ENCODE data around the gene KCNIP1. TPM values are rescaled to one million over a fixed set of nuclear protein-coding genes. Genes with fewer than 3 reads are reported as not detected.

Gene KCNIP1
- total and polyA plus RNA-seq, 2 of the 13 experiments (the other 11 are each of a cell fraction or from before 2014, with no cell fraction given): not detected

DNA sequence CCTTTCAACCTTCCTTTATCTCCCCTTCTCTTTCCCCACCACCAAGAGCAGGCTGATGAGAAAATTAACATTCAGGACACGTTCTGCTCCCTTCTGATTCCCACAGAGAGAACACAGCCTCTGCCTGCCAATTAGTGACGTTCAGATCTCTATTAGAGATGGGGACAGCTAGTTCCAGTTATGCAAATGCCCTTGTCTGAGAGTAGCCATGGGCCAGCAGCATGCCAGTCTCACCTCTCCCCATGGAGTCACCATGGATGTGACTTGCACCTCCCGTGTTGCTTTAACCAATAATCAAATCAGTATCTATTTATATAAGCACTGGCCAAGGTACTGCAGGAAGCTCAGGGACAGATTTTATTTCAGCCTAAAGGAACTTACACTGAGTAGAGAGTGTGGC, 61.3 kb downstream of the KCNIP1 start (continued):
- TF ChIP-seq, protein P1, sequence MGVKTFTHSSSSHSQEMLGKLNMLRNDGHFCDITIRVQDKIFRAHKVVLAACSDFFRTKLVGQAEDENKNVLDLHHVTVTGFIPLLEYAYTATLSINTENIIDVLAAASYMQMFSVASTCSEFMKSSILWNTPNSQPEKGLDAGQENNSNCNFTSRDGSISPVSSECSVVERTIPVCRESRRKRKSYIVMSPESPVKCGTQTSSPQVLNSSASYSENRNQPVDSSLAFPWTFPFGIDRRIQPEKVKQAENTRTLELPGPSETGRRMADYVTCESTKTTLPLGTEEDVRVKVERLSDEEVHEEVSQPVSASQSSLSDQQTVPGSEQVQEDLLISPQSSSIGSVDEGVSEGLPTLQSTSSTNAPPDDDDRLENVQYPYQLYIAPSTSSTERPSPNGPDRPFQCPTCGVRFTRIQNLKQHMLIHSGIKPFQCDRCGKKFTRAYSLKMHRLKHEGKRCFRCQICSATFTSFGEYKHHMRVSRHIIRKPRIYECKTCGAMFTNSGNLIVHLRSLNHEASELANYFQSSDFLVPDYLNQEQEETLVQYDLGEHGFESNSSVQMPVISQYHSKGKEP (CRISPR knock-in tag; IDR thresholded peaks at IDR 0.05): no peak
- TF ChIP-seq NKX3-1 (CRISPR knock-in tag; IDR thresholded peaks at IDR 0.05): no peak
- TF ChIP-seq ZMYM4 (CRISPR knock-in tag; IDR thresholded peaks at IDR 0.05): no peak
- TF ChIP-seq, protein P2, sequence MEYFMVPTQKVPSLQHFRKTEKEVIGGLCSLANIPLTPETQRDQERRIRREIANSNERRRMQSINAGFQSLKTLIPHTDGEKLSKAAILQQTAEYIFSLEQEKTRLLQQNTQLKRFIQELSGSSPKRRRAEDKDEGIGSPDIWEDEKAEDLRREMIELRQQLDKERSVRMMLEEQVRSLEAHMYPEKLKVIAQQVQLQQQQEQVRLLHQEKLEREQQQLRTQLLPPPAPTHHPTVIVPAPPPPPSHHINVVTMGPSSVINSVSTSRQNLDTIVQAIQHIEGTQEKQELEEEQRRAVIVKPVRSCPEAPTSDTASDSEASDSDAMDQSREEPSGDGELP (IDR thresholded peaks at IDR 0.05; ENCODE audit: borderline replicate concordance, low read depth): no peak
- no peak for TF ChIP-seq ZNF660 (CRISPR knock-in tag; IDR thresholded peaks at IDR 0.05; ENCODE audit: borderline replicate concordance, low read depth)
- TF ChIP-seq, protein P3, sequence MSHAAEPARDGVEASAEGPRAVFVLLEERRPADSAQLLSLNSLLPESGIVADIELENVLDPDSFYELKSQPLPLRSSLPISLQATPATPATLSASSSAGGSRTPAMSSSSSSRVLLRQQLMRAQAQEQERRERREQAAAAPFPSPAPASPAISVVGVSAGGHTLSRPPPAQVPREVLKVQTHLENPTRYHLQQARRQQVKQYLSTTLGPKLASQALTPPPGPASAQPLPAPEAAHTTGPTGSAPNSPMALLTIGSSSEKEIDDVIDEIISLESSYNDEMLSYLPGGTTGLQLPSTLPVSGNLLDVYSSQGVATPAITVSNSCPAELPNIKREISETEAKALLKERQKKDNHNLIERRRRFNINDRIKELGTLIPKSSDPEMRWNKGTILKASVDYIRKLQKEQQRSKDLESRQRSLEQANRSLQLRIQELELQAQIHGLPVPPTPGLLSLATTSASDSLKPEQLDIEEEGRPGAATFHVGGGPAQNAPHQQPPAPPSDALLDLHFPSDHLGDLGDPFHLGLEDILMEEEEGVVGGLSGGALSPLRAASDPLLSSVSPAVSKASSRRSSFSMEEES (CRISPR knock-in tag; IDR thresholded peaks at IDR 0.05): no peak
- TF ChIP-seq, protein P4, sequence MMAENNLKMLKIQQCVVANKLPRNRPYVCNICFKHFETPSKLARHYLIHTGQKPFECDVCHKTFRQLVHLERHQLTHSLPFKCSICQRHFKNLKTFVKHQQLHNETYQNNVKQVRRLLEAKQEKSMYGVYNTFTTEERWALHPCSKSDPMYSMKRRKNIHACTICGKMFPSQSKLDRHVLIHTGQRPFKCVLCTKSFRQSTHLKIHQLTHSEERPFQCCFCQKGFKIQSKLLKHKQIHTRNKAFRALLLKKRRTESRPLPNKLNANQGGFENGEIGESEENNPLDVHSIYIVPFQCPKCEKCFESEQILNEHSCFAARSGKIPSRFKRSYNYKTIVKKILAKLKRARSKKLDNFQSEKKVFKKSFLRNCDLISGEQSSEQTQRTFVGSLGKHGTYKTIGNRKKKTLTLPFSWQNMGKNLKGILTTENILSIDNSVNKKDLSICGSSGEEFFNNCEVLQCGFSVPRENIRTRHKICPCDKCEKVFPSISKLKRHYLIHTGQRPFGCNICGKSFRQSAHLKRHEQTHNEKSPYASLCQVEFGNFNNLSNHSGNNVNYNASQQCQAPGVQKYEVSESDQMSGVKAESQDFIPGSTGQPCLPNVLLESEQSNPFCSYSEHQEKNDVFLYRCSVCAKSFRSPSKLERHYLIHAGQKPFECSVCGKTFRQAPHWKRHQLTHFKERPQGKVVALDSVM (CRISPR knock-in tag; IDR thresholded peaks at IDR 0.05): no peak
- no peak for TF ChIP-seq ATRX (CRISPR knock-in tag; IDR thresholded peaks at IDR 0.05; ENCODE audit: borderline replicate concordance)

Measured in HepG2 (cell line).